IPS-15b (cell line): Measurements from ENCODE around the gene NFE2.
A peak's percentile ranks its signal among the peaks of the same experiment; 100 is the strongest.

Experiments
- H3K27me3 ChIP-seq: one replicate; pipeline ENCODE4 v1.6.1; 2013; ENCODE audit warnings: low read length; ENCODE audit not compliant: control insufficient read depth, insufficient read depth
- H3K36me3 ChIP-seq: one replicate; pipeline ENCODE4 v1.6.1; 2013; ENCODE audit warnings: low read length; ENCODE audit not compliant: control insufficient read depth, insufficient read depth
- H3K4me1 ChIP-seq: one replicate; pipeline ENCODE4 v1.6.1; 2013; ENCODE audit warnings: mild to moderate bottlenecking, low read length; ENCODE audit not compliant: control insufficient read depth, insufficient read depth
- H3K4me3 ChIP-seq: one replicate; pipeline ENCODE4 v1.5.1; 2013; ENCODE audit warnings: low read depth, low read length
- H3K9ac ChIP-seq: one replicate; pipeline ENCODE4 v1.6.1; 2013; ENCODE audit warnings: low read depth, mild to moderate bottlenecking, low read length
- H3K9me3 ChIP-seq: one replicate; pipeline ENCODE4 v1.6.1; 2013; ENCODE audit warnings: mild to moderate bottlenecking, low read length; ENCODE audit not compliant: control insufficient read depth, insufficient read depth

The NFE2 gene

DNA sequence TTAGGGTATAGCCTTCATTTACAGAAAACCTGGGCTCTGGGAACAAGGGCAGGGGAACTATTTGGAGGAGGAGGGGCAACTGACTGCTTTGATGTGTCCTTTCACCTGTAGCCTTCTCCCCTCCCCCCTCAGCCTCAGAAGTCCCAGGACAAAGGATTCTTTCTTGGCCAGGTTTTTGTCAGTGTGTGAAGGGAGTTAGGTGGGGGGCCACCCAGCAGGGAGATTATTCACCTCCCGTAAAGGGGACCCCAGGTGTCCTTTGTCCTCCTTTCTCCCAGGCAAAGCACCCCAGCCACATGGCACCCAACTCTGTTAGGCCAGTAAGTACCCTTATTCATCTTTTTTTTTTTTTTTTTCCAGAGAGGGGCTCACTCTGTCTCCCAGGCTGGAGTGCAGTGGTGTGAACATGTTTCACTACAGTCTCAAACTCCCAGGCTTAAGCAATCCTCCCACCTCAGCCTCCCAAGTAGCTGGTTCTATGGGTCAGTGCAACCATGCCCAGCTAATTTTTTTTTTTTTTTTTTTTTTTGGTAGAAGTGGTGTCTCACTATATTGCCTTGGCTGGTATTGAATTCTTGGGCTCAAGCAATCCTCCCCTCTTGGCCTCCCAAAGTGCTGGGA lies 723 bp upstream of the NFE2 start:
- Histone ChIP-seq H3K27me3 (peaks cover 18% of the 10 kb centered on the region), H3K36me3 (no peaks in the 10 kb centered on the region), H3K4me1 (peaks cover 26% of the 10 kb centered on the region), H3K9me3 (no peaks in the 10 kb centered on the region), H3K9ac (peak overlapping the region; percentile 80), H3K4me3 (peak overlapping the region; percentile 73)

DNA sequence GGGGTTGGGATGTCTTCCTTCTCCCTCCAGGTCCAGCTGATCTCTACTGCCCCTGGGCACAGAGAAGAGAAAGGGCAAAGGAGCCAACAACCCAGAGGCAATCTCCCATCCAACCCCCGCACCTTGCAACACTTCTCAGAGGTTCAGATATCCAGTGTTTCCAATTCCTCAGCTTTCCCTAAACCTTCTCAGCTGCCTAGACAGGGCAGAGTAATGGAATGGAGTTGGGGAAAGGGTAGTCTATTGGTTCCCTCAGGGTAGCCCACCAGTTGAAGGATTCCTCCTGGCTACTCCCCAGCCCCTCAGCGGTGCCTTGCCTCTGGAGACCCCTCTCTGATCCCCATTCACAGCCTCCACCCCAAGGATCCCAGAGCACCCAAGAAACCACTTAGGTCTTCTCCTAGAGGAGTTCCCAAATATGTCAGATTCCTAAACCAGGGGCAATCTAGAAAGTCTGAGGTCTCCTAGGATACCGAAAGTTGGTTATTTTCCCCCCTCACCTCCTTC lies 537 bp downstream of the NFE2 start:
- H3K36me3 ChIP-seq = no peaks in the 10 kb centered on the region
- H3K4me1 ChIP-seq = peaks cover 26% of the 10 kb centered on the region
- peak overlapping the region; percentile 73 for H3K4me3 ChIP-seq
- peaks cover 18% of the 10 kb centered on the region for H3K27me3 ChIP-seq
- no peaks in the 10 kb centered on the region for H3K9me3 ChIP-seq
- peak overlapping the region; percentile 80 for H3K9ac ChIP-seq

DNA sequence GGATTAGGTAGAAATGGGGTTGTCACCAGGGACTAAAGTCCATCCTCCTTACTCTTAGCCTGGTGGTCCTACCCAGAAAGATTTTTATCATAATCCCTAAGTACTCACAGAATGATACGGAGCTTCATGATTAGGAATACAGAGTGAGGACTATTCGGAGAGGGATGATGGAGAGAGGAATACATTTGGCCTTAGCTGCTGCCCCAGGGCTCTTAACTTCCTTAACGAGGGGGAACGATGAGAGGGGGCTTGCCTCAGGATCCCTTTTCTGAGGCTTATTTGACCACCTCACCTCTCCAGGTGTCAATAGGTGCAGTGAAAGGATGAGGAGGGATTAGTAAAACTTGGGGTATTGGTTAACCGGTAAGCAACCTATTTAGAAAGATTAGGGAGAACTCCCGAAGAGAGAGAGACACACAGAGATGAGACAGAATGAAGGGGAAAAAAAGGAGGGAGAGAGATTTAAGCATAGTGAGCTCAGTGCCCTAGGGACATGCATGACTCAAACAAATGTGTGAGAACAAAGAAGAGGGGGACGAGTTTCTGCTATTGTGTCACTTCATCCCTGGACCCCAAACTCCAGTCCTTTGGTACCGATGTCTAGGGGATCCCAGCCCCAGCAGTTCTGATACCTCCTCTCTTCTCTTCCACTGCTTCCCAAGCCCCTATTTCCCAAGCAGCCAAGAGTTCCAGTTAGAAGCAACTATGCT lies 1.1 kb downstream of the NFE2 start:
- Histone ChIP-seq H3K36me3 (no peaks in the 10 kb centered on the region), H3K4me3 (peak overlapping the region; percentile 73), H3K4me1 (peaks cover 25% of the 10 kb centered on the region), H3K9me3 (no peaks in the 10 kb centered on the region), H3K9ac (no peak overlapping the region), H3K27me3 (peaks cover 18% of the 10 kb centered on the region)

DNA sequence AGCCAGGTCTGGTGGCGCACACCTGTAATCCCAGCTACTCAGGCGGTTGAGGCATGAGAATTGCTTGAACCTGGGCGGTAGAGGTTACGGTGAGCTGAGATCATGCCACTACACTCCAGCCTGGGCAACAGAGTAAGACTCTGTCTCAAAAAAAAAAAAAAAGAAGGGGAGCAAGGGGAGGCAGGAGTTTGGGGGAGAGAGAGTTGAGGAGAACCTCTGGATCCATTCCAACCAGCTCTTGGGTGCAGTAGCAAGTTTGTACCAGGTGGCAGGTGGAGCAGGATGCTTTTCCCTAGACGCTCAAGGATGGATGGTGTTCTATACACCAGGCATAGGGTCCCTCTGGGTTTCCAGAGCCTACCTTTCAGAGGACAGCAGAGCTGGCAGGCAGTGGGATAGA lies 1.9 kb downstream of the NFE2 start:
- Histone ChIP-seq H3K4me3 (no peak overlapping the region), H3K36me3 (no peaks in the 10 kb centered on the region), H3K9ac (no peak overlapping the region), H3K4me1 (peaks cover 19% of the 10 kb centered on the region), H3K27me3 (peaks cover 18% of the 10 kb centered on the region), H3K9me3 (no peaks in the 10 kb centered on the region)

DNA sequence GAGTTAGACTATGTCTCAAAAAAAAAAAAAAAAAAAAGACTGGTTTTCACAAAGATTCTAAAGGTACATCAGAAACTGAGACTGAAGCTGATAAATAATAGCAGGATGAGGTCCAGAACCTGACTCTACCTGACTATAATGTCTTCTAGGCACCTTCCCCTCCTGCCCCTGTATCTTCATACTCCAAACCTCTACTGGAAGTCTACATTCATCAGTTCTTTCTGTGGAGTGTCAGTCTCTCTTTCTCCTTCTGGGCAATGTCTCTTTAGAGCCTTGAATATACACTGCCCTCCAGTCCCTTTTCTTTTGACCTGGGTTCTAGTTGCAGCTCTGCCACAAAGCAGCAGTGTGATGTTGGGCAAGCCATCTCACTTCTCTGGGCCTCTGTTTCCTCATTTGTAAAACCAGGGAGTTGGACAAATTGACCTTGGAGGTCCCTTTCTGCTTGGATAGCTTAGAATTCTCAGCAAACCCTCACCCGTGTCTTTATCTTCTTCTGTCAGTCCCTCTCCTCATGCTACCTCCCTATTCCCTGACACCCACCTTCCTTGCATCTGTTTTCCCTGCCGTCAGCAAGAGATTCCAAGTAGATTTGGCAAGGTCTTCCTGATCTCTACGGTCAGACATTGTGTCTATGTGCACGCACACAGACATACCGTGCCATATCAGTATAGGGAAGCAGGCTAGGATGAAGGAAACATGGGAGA lies 4.3 kb downstream of the NFE2 start:
- Histone ChIP-seq H3K9ac (no peak overlapping the region), H3K4me1 (peaks cover 14% of the 10 kb centered on the region), H3K36me3 (peaks cover 3% of the 10 kb centered on the region), H3K4me3 (no peak overlapping the region), H3K27me3 (peaks cover 15% of the 10 kb centered on the region), H3K9me3 (no peaks in the 10 kb centered on the region)

DNA sequence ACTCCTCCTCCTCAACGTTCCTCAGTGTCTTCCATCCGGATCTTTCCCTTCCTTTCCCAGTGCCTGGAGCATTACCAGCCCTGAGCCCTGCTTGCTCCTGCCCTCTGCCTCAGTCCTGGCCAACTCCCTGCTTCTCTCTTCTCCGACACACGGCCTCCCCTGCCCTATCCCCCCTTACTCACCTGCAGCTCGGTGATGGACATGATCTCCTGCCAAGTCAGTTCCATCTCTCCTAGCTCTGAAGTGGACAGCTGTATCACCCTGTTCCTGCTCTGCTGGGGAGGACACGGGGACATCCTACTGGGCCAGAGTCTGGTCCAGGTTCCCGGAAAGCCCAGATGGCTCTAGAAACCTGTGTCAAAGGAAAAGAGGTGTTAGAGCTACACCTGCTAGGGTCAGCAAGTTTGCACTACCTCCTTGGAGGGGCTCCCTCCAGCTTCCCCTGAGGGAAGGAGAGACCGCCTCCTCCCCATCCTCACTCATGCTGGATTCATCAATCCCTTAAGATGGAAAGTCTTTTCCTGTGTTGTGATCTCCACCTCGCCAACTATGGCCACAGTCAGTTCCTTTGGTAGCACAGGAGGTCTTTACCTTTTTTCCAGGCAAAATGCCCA lies 5.8 kb downstream of the NFE2 start:
- peaks cover 7% of the 10 kb centered on the region for H3K4me1 ChIP-seq
- H3K9ac ChIP-seq = no peak overlapping the region
- H3K4me3 ChIP-seq = no peak overlapping the region
- no peaks in the 10 kb centered on the region for H3K9me3 ChIP-seq
- H3K27me3 ChIP-seq = peaks cover 12% of the 10 kb centered on the region
- peaks cover 3% of the 10 kb centered on the region for H3K36me3 ChIP-seq

DNA sequence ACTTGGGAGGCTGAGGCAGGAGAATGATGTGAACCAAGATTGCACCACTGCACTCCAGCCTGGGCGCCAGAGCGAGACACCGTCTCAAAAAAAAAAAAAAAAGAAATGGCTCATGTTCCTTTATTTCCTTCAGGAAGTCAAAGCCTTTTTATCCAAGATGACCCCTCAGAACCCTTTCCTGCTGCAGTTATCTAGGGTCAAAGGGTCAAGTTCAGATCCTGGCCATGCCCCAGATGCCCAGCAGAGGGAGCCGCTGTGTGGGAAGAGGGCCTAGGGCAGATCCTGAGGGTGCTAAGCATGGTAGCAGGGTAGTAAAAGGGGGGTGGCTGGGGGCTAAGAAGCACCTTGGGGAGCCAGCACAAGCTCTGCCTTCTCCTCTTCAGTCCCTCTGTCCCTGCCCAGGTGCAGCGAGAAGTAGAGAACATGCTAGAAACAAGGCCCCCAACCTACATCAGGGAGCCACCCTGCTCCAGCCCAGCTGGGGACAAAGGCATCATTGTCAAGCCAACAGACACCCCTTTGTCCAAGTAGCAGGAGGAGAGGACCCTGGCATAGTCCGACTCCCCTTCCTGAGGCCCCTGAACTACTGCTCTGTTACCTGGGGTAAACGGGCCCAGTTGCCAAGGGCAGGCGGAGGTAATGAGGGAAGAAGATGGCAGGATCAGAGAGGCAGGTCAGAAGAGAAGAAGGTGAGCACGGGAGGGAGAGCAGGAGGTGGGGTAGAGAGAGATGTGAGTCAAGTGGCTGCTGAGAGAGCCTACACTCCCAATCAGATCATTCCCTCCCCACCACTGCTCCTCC lies 6.5 kb downstream of the NFE2 start:
- Histone ChIP-seq H3K4me1 (peaks cover under 1% of the 10 kb centered on the region), H3K4me3 (no peak overlapping the region), H3K27me3 (peaks cover 6% of the 10 kb centered on the region), H3K9me3 (no peaks in the 10 kb centered on the region), H3K36me3 (peaks cover 3% of the 10 kb centered on the region), H3K9ac (no peak overlapping the region)

DNA sequence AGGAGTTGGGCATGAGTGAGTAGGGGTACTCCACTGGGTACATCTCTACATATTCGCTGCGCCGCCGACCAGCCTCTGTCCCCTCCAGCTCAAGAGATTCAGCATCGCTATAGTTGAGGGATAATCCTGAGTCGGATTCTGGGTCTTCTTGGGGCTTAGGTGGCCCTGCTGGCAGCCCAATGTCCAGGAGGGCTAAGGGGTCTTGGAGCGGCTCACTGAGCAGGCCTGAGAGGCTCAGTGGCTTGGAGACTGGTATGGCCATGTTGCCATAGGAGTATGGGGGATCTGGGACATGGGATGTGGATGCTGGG lies 7.9 kb downstream of the NFE2 start:
- H3K4me3 ChIP-seq = no peak overlapping the region
- no peaks in the 10 kb centered on the region for H3K27me3 ChIP-seq
- H3K4me1 ChIP-seq = no peaks in the 10 kb centered on the region
- no peaks in the 10 kb centered on the region for H3K9me3 ChIP-seq
- H3K36me3 ChIP-seq = peaks cover 3% of the 10 kb centered on the region
- H3K9ac ChIP-seq = no peak overlapping the region

DNA sequence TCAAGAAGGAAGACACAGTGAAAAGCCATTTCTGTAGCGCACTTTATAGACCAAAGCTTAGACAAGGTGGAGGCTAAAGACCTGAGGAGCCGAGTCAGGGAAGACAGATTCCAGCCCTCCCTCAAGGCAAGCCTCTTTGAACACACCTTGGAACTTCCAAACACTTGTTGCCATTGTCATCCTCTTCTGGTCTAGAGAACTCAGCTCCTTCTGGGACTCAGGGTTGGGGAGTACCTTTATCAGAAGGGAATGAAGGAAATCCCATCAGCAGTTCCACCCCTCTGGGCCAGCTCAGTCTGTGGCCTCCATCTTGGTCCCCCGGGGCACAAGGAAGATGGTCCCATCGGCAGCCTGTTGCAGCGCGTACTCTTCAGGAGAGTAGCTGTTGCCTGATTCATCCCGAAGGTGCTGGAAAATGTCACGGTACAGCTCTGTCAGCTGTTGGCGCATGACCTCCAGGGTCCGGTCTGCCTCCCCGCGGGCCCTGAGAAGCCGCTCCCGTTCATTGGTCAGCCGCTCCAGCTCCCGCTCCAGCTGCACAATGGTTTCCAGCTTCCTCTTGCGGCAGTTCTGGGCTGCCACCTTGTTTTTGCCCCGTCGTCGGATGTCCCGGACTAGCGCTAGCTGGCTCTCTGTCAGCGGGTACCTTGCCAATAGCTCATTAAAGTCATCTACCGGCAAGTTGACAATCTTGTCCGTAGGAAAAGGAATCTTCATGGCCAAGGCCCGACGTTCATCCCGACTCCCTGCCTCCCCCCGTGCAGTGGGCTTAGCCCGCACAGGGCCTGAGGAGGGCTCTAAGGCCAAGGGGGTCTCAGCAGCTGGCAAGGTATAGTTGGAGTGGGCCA lies 8.5 kb downstream of the NFE2 start:
- Histone ChIP-seq H3K4me3 (no peak overlapping the region), H3K9me3 (no peaks in the 10 kb centered on the region), H3K27me3 (no peaks in the 10 kb centered on the region), H3K9ac (no peak overlapping the region), H3K36me3 (peaks cover 4% of the 10 kb centered on the region), H3K4me1 (no peaks in the 10 kb centered on the region)

DNA sequence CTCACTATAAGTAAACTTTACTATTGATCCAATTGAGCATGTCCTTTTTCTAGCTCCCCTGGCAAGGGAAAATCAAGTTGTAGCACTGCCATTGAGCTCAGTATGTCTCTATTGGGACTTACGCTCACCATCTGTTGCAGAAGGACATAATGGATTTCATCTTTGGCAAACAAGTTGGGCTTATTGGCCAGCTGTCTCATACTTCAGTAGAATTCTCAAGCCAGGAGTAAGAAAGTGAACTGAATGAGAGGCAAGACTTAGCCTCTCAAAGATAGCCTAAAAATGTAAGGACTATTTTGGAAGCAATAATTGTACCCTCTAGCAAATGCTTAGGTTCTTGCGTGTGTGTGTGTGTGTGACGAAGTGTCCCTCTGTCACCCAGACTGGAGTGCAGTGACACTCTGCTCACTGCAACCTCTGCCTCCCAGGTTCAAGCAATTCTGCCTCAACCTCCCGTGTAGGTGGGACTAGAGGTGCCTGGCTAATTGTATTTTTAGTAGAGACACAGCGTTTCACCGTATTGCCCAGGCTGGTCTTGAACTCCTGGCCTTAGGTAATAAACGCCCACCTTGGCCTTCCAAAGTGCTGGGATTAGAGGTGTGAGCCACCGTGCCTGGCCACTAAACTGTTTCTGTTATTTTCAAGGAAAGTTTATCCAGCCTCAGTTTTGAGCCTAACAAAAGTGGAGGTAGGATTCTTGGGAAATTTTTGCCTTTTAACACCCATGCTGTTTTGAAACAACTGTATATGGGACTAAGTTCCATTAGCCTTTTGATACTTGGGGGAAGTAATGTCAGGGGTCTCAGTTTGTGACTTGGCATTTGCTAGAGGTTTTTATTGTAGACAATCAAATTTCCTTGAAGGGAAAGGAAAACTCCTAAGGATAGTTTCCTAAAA lies 13.3 kb downstream of the NFE2 start:
- no peak overlapping the region for H3K4me3 ChIP-seq
- peaks cover 3% of the 10 kb centered on the region for H3K4me1 ChIP-seq
- no peaks in the 10 kb centered on the region for H3K27me3 ChIP-seq
- peaks cover 42% of the 10 kb centered on the region for H3K36me3 ChIP-seq
- H3K9ac ChIP-seq = no peak overlapping the region
- no peaks in the 10 kb centered on the region for H3K9me3 ChIP-seq
